HepG2 (cell line): Measurements from ENCODE around the gene NSMCE4A. TPM values are rescaled to one million over a fixed set of nuclear protein-coding genes. Genes with fewer than 3 reads are reported as not detected.

Experiments
- ATAC-seq: fragments of 200-7000 bp; cut with Tn5 transposase; 3 replicates; pipeline ENCODE4 v1.9.1; 2020; ENCODE audit warnings: mild to moderate bottlenecking, moderate library complexity
- BruUV-seq: library from RNA; stranded (reverse); fragments of 400-500 nt; replicated peaks from 2 replicates; lab custom pipeline; 2021; lab: Mats Ljungman, UMichigan
- CTCF ChIA-PET: fragments of 300-600 bp; formaldehyde crosslinking; extraction: SDS; loops from one replicate; lab custom pipeline; 2021; ENCODE audit warnings: low total read pairs, inconsistent platforms, low intra/inter-chr PET ratio; lab: Yijun Ruan, JAX
- POLR2A ChIA-PET: fragments of 350-600 bp; sonication (Branson Sonifier 250); formaldehyde crosslinking; loops from one replicate; lab custom pipeline; 2020; ENCODE audit warnings: antibody characterized with exemption, inconsistent platforms; lab: Yijun Ruan, JAX
- DNase-seq: peaks from one replicate; pipeline ENCODE4 v3.0.0-alpha.2; 2015; ENCODE audit warnings: low spot score
- FAIRE-seq: peaks from 3 replicates; lab custom pipeline; 2011; peaks lifted over from hg19 to GRCh38; lab: Jason Lieb, UNC
- H2AFZ ChIP-seq: one replicate; pipeline ENCODE4 v1.6.1; 2011; ENCODE audit warnings: low read length, inconsistent platforms
- H3K27ac ChIP-seq: fragments of 300-600 bp; 3 replicates; pipeline ENCODE4 v1.8.0; 2011; ENCODE audit warnings: mixed run types, mild to moderate bottlenecking, mixed read lengths, low read length, inconsistent platforms; ENCODE audit not compliant: insufficient read depth; ENCODE audit errors: extremely low read length
- H3K27me3 ChIP-seq, 2 experiments: fragments of 200-600 bp in 1 of 2; 2 replicates in 1 of 2; 3 replicates in 1 of 2; pipeline versions ENCODE4 v1.6.0 to v1.8.0; 2011; ENCODE audit warnings: low read length in 2 of 2, mild to moderate bottlenecking in 2 of 2, moderate library complexity in 2 of 2, inconsistent platforms in 1 of 2; ENCODE audit not compliant: insufficient read depth in 2 of 2, control insufficient read depth in 1 of 2
- H3K36me3 ChIP-seq, 2 experiments: fragments of 200-600 bp in 1 of 2; replicated peaks in 1 of 2; 2 replicates in 1 of 2; 3 replicates in 1 of 2; pipeline versions ENCODE4 v1.5.1 to v1.8.0; 2011; ENCODE audit warnings: low read length in 2 of 2, inconsistent platforms in 1 of 2; ENCODE audit not compliant: insufficient read depth in 2 of 2, control insufficient read depth in 1 of 2
- H3K4me1 ChIP-seq: 2 replicates; pipeline ENCODE4 v1.5.1; 2012; ENCODE audit warnings: low read length, inconsistent platforms; ENCODE audit not compliant: insufficient read depth
- H3K4me2 ChIP-seq: 2 replicates; pipeline ENCODE4 v1.6.0; 2011; ENCODE audit warnings: low read depth, low read length, inconsistent platforms
- H3K4me3 ChIP-seq, 3 experiments: fragments of 200-600 bp in 1 of 3; sonication (generic), shearing (Covaris generic) in 1 of 3; replicated peaks in 1 of 3; 2 replicates each; pipeline ENCODE4 v1.5.1; 2011 to 2016; ENCODE audit warnings: low read length in 3 of 3, inconsistent platforms in 2 of 3, low read depth in 2 of 3, mild to moderate bottlenecking in 2 of 3, control low read depth in 1 of 3, mixed read lengths in 1 of 3; ENCODE audit not compliant: insufficient read depth in 1 of 3
- H3K79me2 ChIP-seq: one replicate; pipeline ENCODE4 v1.6.1; 2011; ENCODE audit warnings: low read length, inconsistent platforms; ENCODE audit not compliant: insufficient read depth
- H3K9ac ChIP-seq: 2 replicates; pipeline ENCODE4 v1.6.0; 2011; ENCODE audit warnings: mild to moderate bottlenecking, low read depth, low read length, inconsistent platforms; ENCODE audit not compliant: insufficient read depth
- H3K9me3 ChIP-seq: 2 replicates; pipeline ENCODE4 v1.5.1; 2012; ENCODE audit warnings: mild to moderate bottlenecking, low read length
- H4K20me1 ChIP-seq: 2 replicates; pipeline ENCODE4 v1.6.0; 2011; ENCODE audit warnings: inconsistent platforms, mild to moderate bottlenecking, low read length, moderate library complexity; ENCODE audit not compliant: insufficient read depth
- ATF7 ChIP-seq, 2 experiments: fragments of 450-650 bp in 1 of 2; sonication (generic) in 1 of 2; formaldehyde crosslinking in 1 of 2; IDR thresholded peaks; 2 replicates each; pipeline versions ENCODE4 v1.4.0 to v1.6.1; 2016 to 2020; ENCODE audit warnings: antibody characterized with exemption in 1 of 2, mild to moderate bottlenecking in 1 of 2, missing genetic modification reagents in 1 of 2
- CBFB ChIP-seq: sonication (generic); formaldehyde crosslinking; IDR thresholded peaks from 2 replicates; pipeline ENCODE4 v1.4.0; 2020; ENCODE audit warnings: missing genetic modification reagents
- CREB1 ChIP-seq, 2 experiments: fragments of 450-650 bp in 1 of 2; IDR thresholded peaks; 2 replicates each; pipeline ENCODE4 v1.6.1; 2016 to 2017; ENCODE audit warnings: control low read depth in 1 of 2, mild to moderate bottlenecking in 1 of 2, missing compliant biosample characterization in 1 of 2, missing genetic modification characterization in 1 of 2
- HOXA5 ChIP-seq: sonication (generic); formaldehyde crosslinking; IDR thresholded peaks from 2 replicates; pipeline ENCODE4 v1.4.0; 2020; ENCODE audit warnings: missing genetic modification reagents
- MEIS2 ChIP-seq: sonication (generic); formaldehyde crosslinking; IDR thresholded peaks from 2 replicates; pipeline ENCODE4 v1.9.0; 2021; ENCODE audit warnings: mild to moderate bottlenecking, missing genetic modification reagents
- MIER2 ChIP-seq: IDR thresholded peaks from 2 replicates; pipeline ENCODE4 v1.6.1; 2016; ENCODE audit warnings: missing biosample characterization, missing genetic modification reagents
- NFIC ChIP-seq: IDR thresholded peaks from 2 replicates; pipeline ENCODE4 v1.6.1; 2012; ENCODE audit warnings: mild to moderate bottlenecking, low read length, inconsistent platforms
- ZNF607 ChIP-seq: sonication (generic); formaldehyde crosslinking; IDR thresholded peaks from 2 replicates; pipeline ENCODE4 v1.5.1; 2020; ENCODE audit warnings: missing genetic modification reagents, mild to moderate bottlenecking, borderline replicate concordance
- ZSCAN30 ChIP-seq: sonication (generic); formaldehyde crosslinking; IDR thresholded peaks from 2 replicates; pipeline ENCODE4 v1.5.0; 2020; ENCODE audit warnings: mild to moderate bottlenecking, missing genetic modification reagents
- WGBS: methylation state at CpG from one replicate; pipeline ENCODE4 v1.1.6; 2017; ENCODE audit warnings: low lambda C conversion rate; 5-methylcytosine and 5-hydroxymethylcytosine counted together
- in situ Hi-C: cut with HindIII; loops from 2 replicates; pipeline ENCODE4 v1.10.0; 2017; ENCODE audit warnings: low pct_unique_long_range_greater_than_20kb; ENCODE audit not compliant: extremely low pct_ligation_motif_present
- intact Hi-C: fragments of 100-400 bp; cut with micrococcal nuclease; formaldehyde crosslinking; loops from one replicate; pipeline ENCODE4 v1.10.0; 2022; ENCODE audit not compliant: unreplicated experiment
- polyA plus RNA-seq, 8 experiments: library from polyadenylated mRNA; depleted of rRNA in 3 of 8; stranded (reverse) in 7 of 8; unstranded in 1 of 8; fragments of >200 nt; fragmentation: Illumina TruSeq in 4 of 8; extraction: Trizol in 4 of 8; gene quantifications; 2 replicates each; pipeline versions ENCODE4 v1.2.1 to v1.2.3, GENCODE V29; 2011 to 2016; ENCODE audit warnings: low read depth in 4 of 8, missing spikeins in 1 of 8, mixed read lengths in 1 of 8; ENCODE audit not compliant: insufficient read depth in 1 of 8
- total RNA-seq, 5 experiments: library from RNA; depleted of rRNA; stranded (reverse); fragments of >200 nt; fragmentation: Illumina TruSeq; extraction: Trizol; gene quantifications; 2 replicates each; pipeline ENCODE4 v1.2.3, GENCODE V29; 2016; ENCODE audit warnings: low read depth in 1 of 5
- TF ChIP-seq, protein P1 (sequence below): IDR thresholded peaks from 2 replicates; pipeline ENCODE4 v1.6.1; 2016; ENCODE audit warnings: missing compliant biosample characterization, missing genetic modification reagents, borderline replicate concordance

Gene NSMCE4A
- total and polyA plus RNA-seq, 2 of the 13 experiments (the other 11 are each of a cell fraction or from before 2014, with no cell fraction given): 61.1 to 91.6 TPM

- in situ Hi-C loops: no loop called here
- CTCF ChIA-PET: no interaction called here
- peaks cover 44% of the 10 kb centered on the region for H3K4me1 ChIP-seq
- no TSS peak for BruUV-seq
- intact Hi-C loops: no loop called here
- H3K27ac ChIP-seq: no peak overlapping the region
- no peak for TF ChIP-seq HOXA5 (CRISPR knock-in tag)
- TF ChIP-seq, all 625 proteins: peak for 0
- FAIRE-seq (no peak), ATAC-seq (no peak), DNase-seq (no peak)
- no peaks in the 10 kb centered on the region for H3K36me3 ChIP-seq
- H3K27me3 ChIP-seq: peaks cover 0 to 15% of the 10 kb centered on the region in 2 experiments; a peak in 1 of 5 replicates
- WGBS: 29% methylated on average over 9 of the region's 9 CpGs
- H3K4me2 ChIP-seq: 0 out of 2 replicates have a peak overlapping the region, but pooled peaks have one; percentile 27
- no peak overlapping the region for H3K4me3 ChIP-seq
- no peaks in the 10 kb centered on the region for H3K79me2 ChIP-seq
- POLR2A ChIA-PET: no interaction called here
- no peak overlapping the region for H2AFZ ChIP-seq
- no peaks in the 10 kb centered on the region for H3K9me3 ChIP-seq
- H3K9ac ChIP-seq: no peak overlapping the region
- H4K20me1 ChIP-seq: no peaks in the 10 kb centered on the region
These were observed 46.4 kb upstream of the NSMCE4A start for GRCh38 chr10:122021379-122021778.

GRCh38 chr10:122020226-122020625 is 45.2 kb upstream of the NSMCE4A start:
- no peaks in the 10 kb centered on the region for H4K20me1 ChIP-seq
- H3K9ac ChIP-seq: no peak overlapping the region
- H3K79me2 ChIP-seq: no peaks in the 10 kb centered on the region
- FAIRE-seq: no peak
- 90% methylated on average over 6 of the region's 6 CpGs for WGBS
- no TSS peak for BruUV-seq
- CTCF ChIA-PET: no interaction called here
- ATAC-seq: no peak
- H3K9me3 ChIP-seq: no peaks in the 10 kb centered on the region
- intact Hi-C loops (no loop called here), in situ Hi-C loops (no loop called here)
- no peak for DNase-seq
- H3K27ac ChIP-seq: no peak overlapping the region
- no peak overlapping the region for H3K4me3 ChIP-seq
- no peak overlapping the region for H2AFZ ChIP-seq
- H3K4me1 ChIP-seq: peaks cover 49% of the 10 kb centered on the region
- TF ChIP-seq CREB1 (IDR thresholded peaks at IDR 0.05) (peak; percentile 76), CREB1 (CRISPR knock-in tag; IDR thresholded peaks at IDR 0.05) (no peak), MIER2 (CRISPR knock-in tag) (no peak), ZNF607 (no peak), NFIC (no peak), MEIS2 (no peak), CBFB (CRISPR knock-in tag) (no peak), ATF7 (IDR thresholded peaks at IDR 0.05) (peak; percentile 39; the same call in 1 of the 2 replicates), ATF7 (CRISPR knock-in tag; IDR thresholded peaks at IDR 0.05) (no peak), ZSCAN30 (CRISPR knock-in tag) (no peak)
- TF ChIP-seq, protein P1, sequence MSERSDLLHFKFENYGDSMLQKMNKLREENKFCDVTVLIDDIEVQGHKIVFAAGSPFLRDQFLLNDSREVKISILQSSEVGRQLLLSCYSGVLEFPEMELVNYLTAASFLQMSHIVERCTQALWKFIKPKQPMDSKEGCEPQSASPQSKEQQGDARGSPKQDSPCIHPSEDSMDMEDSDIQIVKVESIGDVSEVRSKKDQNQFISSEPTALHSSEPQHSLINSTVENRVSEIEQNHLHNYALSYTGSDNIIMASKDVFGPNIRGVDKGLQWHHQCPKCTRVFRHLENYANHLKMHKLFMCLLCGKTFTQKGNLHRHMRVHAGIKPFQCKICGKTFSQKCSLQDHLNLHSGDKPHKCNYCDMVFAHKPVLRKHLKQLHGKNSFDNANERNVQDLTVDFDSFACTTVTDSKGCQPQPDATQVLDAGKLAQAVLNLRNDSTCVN: no peak
- POLR2A ChIA-PET: no interaction called here
- H3K36me3 ChIP-seq: no peaks in the 10 kb centered on the region
- no peak overlapping the region for H3K4me2 ChIP-seq
- peaks cover 0 to 15% of the 10 kb centered on the region in 2 experiments; a peak in 1 of 5 replicates for H3K27me3 ChIP-seq
